Caco-2 (cell line): ENCODE measurements around the gene P2RX1. TPM values are rescaled to one million over a fixed set of nuclear protein-coding genes. Genes with fewer than 3 reads are reported as not detected.

ENCODE experiments used
- BruUV-seq: library from RNA; stranded (reverse); fragments of 400-500 nt; replicated peaks from 2 replicates; lab custom pipeline; 2021; lab: Mats Ljungman, UMichigan
- CTCF ChIA-PET: fragments of 300-600 bp; sonication (Branson Sonifier 250); formaldehyde crosslinking; loops from one replicate; lab custom pipeline; 2022; ENCODE audit warnings: antibody characterized with exemption; lab: Charles Lee
- POLR2A ChIA-PET: fragments of 300-600 bp; sonication (Branson Sonifier 250); formaldehyde crosslinking; loops from one replicate; lab custom pipeline; 2022; ENCODE audit warnings: antibody characterized with exemption; lab: Charles Lee
- DNase-seq, 2 experiments: peaks; one replicate each; pipeline versions ENCODE4 v3.0.0 to v3.0.0-alpha.2; 2020 to 2022
- H3K27me3 ChIP-seq: replicated peaks from 2 replicates; pipeline ENCODE4 v1.6.0; 2011; ENCODE audit warnings: low read length; ENCODE audit not compliant: control insufficient read depth, insufficient read depth
- H3K36me3 ChIP-seq: 2 replicates; pipeline ENCODE4 v1.5.1; 2011; ENCODE audit warnings: low read length; ENCODE audit not compliant: control insufficient read depth, insufficient read depth
- H3K4me1 ChIP-seq: fragments of 250-450 bp; sonication (Bioruptor Pico); 2 replicates; pipeline ENCODE4 v1.5.1; 2020; ENCODE audit warnings: mild to moderate bottlenecking
- H3K4me3 ChIP-seq: 2 replicates; pipeline ENCODE4 v1.5.1; 2011; ENCODE audit warnings: low read depth, mild to moderate bottlenecking, control low read depth, low read length
- H3K9me3 ChIP-seq: fragments of 250-450 bp; sonication (Bioruptor Pico); 2 replicates; pipeline ENCODE4 v1.5.1; 2020; ENCODE audit warnings: mild to moderate bottlenecking, moderate library complexity
- H3K27ac Mint-ChIP-seq: one replicate; pipeline ENCODE4 v1.8.0; 2022; ENCODE audit warnings: mixed read lengths; ENCODE audit not compliant: unreplicated experiment
- H3K27me3 Mint-ChIP-seq: one replicate; pipeline ENCODE4 v1.8.0; 2022; ENCODE audit warnings: mixed read lengths; ENCODE audit not compliant: insufficient read depth, unreplicated experiment
- H3K36me3 Mint-ChIP-seq: one replicate; pipeline ENCODE4 v1.8.0; 2022; ENCODE audit warnings: mild to moderate bottlenecking, mixed read lengths; ENCODE audit not compliant: insufficient read depth, unreplicated experiment
- H3K4me1 Mint-ChIP-seq: one replicate; pipeline ENCODE4 v1.8.0; 2022; ENCODE audit warnings: low read depth, mixed read lengths; ENCODE audit not compliant: unreplicated experiment
- H3K4me3 Mint-ChIP-seq: one replicate; pipeline ENCODE4 v1.8.0; 2022; ENCODE audit warnings: mild to moderate bottlenecking, moderate library complexity, mixed read lengths; ENCODE audit not compliant: unreplicated experiment
- H3K9me3 Mint-ChIP-seq: one replicate; pipeline ENCODE4 v1.8.0; 2022; ENCODE audit warnings: mixed read lengths; ENCODE audit not compliant: unreplicated experiment
- intact Hi-C: fragments of 100-400 bp; cut with micrococcal nuclease; formaldehyde crosslinking; loops from one replicate; pipeline ENCODE4 v1.10.0; 2022; ENCODE audit not compliant: unreplicated experiment
- total RNA-seq: library from RNA; stranded (reverse); gene quantifications from 2 replicates; pipeline ENCODE4 v1.2.3, GENCODE V29; 2022
- TF ChIP-seq, protein P1 (sequence below), 2 experiments: fragments of 200-600 bp in 1 of 2; IDR thresholded peaks; 1 replicate in 1 of 2; 2 replicates in 1 of 2; pipeline versions ENCODE4 v1.5.1 to v1.8.0; 2011 to 2022; ENCODE audit warnings: antibody characterized with exemption in 1 of 2, control low read depth in 1 of 2, inconsistent platforms in 1 of 2, low read depth in 1 of 2, low read length in 1 of 2, mild to moderate bottlenecking in 1 of 2, moderate library complexity in 1 of 2; ENCODE audit not compliant: insufficient read depth in 1 of 2, severe bottlenecking in 1 of 2, unreplicated experiment in 1 of 2

P2RX1 gene
- total RNA-seq, 1 experiment from 2014 or later: 0.23 TPM

DNA sequence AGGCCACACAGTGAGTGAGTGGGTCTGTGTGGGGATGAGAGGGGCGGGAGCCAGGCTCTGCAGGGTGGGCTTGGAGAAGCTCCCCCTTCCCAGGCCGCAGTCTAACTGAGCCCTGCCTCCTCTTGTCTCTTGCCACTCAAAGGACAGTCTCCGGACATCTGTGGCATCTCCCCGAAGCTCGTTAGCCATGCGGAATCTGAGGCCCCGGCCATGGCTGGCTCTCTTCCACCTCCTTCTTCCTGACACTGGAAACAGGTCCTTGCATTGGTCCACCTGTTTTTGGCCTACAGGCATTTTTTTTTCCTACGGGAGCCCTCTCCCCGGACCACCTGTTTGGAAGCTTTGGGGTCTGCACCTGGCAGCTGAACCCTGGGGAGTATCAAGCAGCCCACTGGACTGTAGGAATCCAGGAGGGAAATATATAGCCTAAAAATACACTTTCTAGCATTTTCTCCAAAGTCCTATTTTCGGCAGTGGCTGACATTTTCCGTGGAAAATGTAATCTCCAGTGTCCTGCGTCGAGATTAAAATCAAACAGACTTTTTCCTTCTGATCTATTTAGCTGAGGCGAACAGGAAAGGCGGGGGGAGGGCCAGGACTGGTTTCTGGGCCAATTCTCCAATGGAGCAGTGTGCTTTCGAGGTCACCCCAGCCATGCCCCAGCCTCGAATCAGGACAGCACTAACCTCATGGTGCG lies 38.9 kb upstream of the P2RX1 start:
- no peaks in the 10 kb centered on the region for H3K27me3 ChIP-seq
- Mint-ChIP-seq H3K9me3 (no peaks in the 10 kb centered on the region), H3K27ac (no peak overlapping the region), H3K36me3 (no peaks in the 10 kb centered on the region), H3K27me3 (no peaks in the 10 kb centered on the region), H3K4me3 (no peak overlapping the region), H3K4me1 (peaks cover 7% of the 10 kb centered on the region)
- no peaks in the 10 kb centered on the region for H3K9me3 ChIP-seq
- H3K4me1 ChIP-seq: peaks cover 10% of the 10 kb centered on the region
- DNase-seq: no peak
- H3K36me3 ChIP-seq: no peaks in the 10 kb centered on the region
- POLR2A ChIA-PET: no interaction called here
- intact Hi-C loops: no loop called here
- no peak overlapping the region for H3K4me3 ChIP-seq
- no TSS peak for BruUV-seq
- TF ChIP-seq, protein P1, sequence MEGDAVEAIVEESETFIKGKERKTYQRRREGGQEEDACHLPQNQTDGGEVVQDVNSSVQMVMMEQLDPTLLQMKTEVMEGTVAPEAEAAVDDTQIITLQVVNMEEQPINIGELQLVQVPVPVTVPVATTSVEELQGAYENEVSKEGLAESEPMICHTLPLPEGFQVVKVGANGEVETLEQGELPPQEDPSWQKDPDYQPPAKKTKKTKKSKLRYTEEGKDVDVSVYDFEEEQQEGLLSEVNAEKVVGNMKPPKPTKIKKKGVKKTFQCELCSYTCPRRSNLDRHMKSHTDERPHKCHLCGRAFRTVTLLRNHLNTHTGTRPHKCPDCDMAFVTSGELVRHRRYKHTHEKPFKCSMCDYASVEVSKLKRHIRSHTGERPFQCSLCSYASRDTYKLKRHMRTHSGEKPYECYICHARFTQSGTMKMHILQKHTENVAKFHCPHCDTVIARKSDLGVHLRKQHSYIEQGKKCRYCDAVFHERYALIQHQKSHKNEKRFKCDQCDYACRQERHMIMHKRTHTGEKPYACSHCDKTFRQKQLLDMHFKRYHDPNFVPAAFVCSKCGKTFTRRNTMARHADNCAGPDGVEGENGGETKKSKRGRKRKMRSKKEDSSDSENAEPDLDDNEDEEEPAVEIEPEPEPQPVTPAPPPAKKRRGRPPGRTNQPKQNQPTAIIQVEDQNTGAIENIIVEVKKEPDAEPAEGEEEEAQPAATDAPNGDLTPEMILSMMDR (IDR thresholded peaks at IDR 0.05; ENCODE audit: insufficient read depth in 1 of 2, low read depth in 1 of 2, low read length in 1 of 2, severe bottlenecking in 1 of 2, unreplicated experiment in 1 of 2): no peak
- CTCF ChIA-PET: no interaction called here

DNA sequence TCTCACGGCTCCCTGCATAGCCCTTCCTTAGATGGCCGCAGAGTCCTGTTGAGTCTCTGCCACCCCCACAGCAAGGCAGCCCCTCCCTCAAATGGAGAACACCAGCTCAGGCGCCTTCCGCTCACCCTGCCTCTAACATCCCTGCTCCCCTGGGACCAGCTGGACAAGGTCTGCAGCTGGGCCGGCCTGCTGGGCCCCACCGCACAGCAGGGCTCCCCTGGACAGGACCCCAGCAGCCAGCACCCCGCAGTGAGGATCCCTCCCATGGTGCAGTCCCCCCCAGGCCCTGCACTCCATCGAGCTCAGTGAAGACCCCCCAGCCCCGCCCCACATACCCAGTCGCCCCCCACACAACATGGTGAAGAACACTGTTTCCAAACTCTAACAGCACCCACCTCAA lies 37.8 kb upstream of the P2RX1 start:
- Histone ChIP-seq H3K4me3 (no peak overlapping the region), H3K27me3 (no peaks in the 10 kb centered on the region), H3K4me1 (peaks cover under 1% of the 10 kb centered on the region; the same call in 1 of the 2 replicates), H3K9me3 (no peaks in the 10 kb centered on the region), H3K36me3 (no peaks in the 10 kb centered on the region)
- CTCF ChIA-PET: no interaction called here
- no peak overlapping the region for H3K27ac Mint-ChIP-seq
- H3K27me3 Mint-ChIP-seq: no peaks in the 10 kb centered on the region
- no peaks in the 10 kb centered on the region for H3K36me3 Mint-ChIP-seq
- POLR2A ChIA-PET: no interaction called here
- no peaks in the 10 kb centered on the region for H3K9me3 Mint-ChIP-seq
- H3K4me3 Mint-ChIP-seq: no peak overlapping the region
- no TSS peak for BruUV-seq
- TF ChIP-seq, protein P1 (IDR thresholded peaks at IDR 0.05; ENCODE audit: insufficient read depth in 1 of 2, low read depth in 1 of 2, low read length in 1 of 2, severe bottlenecking in 1 of 2, unreplicated experiment in 1 of 2): no peak
- DNase-seq: no peak
- intact Hi-C loops: no loop called here
- H3K4me1 Mint-ChIP-seq: peaks cover 3% of the 10 kb centered on the region

DNA sequence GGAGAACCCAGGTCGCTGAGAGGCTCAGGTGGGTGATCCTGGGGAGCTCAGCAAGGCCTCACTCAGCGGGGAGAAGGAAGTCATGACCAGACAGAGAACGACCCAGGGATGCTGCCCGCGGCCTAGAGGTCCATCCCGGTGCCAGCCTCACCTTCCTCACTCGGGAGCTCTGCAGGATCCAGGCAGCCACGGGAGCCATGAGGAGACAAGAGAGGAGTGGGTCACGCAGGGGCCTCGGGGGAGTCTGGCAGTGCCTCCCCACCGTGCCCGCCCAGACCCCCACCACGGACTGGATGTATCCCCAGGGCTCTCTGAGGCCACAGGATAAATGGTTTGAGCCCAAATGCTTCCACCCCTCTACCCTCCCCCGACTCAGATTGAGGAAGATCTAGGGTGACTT lies 37.3 kb upstream of the P2RX1 start:
- H3K9me3 Mint-ChIP-seq: no peaks in the 10 kb centered on the region
- no peaks in the 10 kb centered on the region for H3K36me3 Mint-ChIP-seq
- DNase-seq: no peak
- TF ChIP-seq, protein P1 (IDR thresholded peaks at IDR 0.05; ENCODE audit: insufficient read depth in 1 of 2, low read depth in 1 of 2, low read length in 1 of 2, severe bottlenecking in 1 of 2, unreplicated experiment in 1 of 2): no peak
- intact Hi-C loops: no loop called here
- H3K4me3 Mint-ChIP-seq: no peak overlapping the region
- no TSS peak for BruUV-seq
- Histone ChIP-seq H3K36me3 (no peaks in the 10 kb centered on the region), H3K4me3 (no peak overlapping the region), H3K4me1 (no peaks in the 10 kb centered on the region), H3K27me3 (no peaks in the 10 kb centered on the region), H3K9me3 (no peaks in the 10 kb centered on the region)
- no peak overlapping the region for H3K27ac Mint-ChIP-seq
- no peaks in the 10 kb centered on the region for H3K4me1 Mint-ChIP-seq
- no peaks in the 10 kb centered on the region for H3K27me3 Mint-ChIP-seq
- ChIA-PET POLR2A (no interaction called here), CTCF (no interaction called here)
